ENCODE measurements around the gene NMD3. TPM values are rescaled to one million over a fixed set of nuclear protein-coding genes. Genes with fewer than 3 reads are reported as not detected.

NMD3 gene
- polyA plus RNA-seq, 1 experiment: 70.5 TPM

GRCh38 chr3:161231861-161232260 lies 10.8 kb downstream of the NMD3 start:
- ChIA-PET POLR2A (interaction anchor here (0.5 to 1.1 kb wide), 2 partner anchors 11 to 40 kb away, joined by 4 read pairs; partner anchors contain the start of gene NMD3), CTCF (interaction anchor here (0.5 to 0.8 kb wide), 2 partner anchors 39 to 56 kb away, joined by 3 read pairs; no protein-coding TSS in a partner anchor)
- DNase-seq (ENCODE audit: low read depth, low spot score): no peak
- Histone ChIP-seq H3K27me3 (ENCODE audit: control insufficient read depth, insufficient read depth, low read length) (no peaks in the 10 kb centered on the region), H3K9me3 (ENCODE audit: control insufficient read depth, insufficient read depth, low read length) (no peaks in the 10 kb centered on the region), H3K27ac (ENCODE audit: low read depth, low read length) (no peak overlapping the region), H3K4me3 (ENCODE audit: low read depth, low read length) (no peak overlapping the region)
- TF ChIP-seq CTCF (IDR thresholded peaks at IDR 0.05; ENCODE audit: low read depth, low read length): no peak

GRCh38 chr3:161233557-161233956 lies 12.4 kb downstream of the NMD3 start:
- ChIA-PET CTCF (interaction anchor here (1.4 kb wide), 1 partner anchor 42 kb away, joined by 3 read pairs; no protein-coding TSS in a partner anchor), POLR2A (no interaction called here)
- Histone ChIP-seq H3K9me3 (ENCODE audit: control insufficient read depth, insufficient read depth, low read length) (no peaks in the 10 kb centered on the region), H3K4me3 (ENCODE audit: low read depth, low read length) (no peak overlapping the region), H3K27me3 (ENCODE audit: control insufficient read depth, insufficient read depth, low read length) (no peaks in the 10 kb centered on the region), H3K27ac (ENCODE audit: low read depth, low read length) (no peak overlapping the region)
- no peak for DNase-seq (ENCODE audit: low read depth, low spot score)
- TF ChIP-seq CTCF (IDR thresholded peaks at IDR 0.05; ENCODE audit: low read depth, low read length): no peak

GRCh38 chr3:161236240-161236639 lies 15.1 kb downstream of the NMD3 start:
- Histone ChIP-seq H3K27me3 (ENCODE audit: control insufficient read depth, insufficient read depth, low read length) (no peaks in the 10 kb centered on the region), H3K9me3 (ENCODE audit: control insufficient read depth, insufficient read depth, low read length) (no peaks in the 10 kb centered on the region), H3K4me3 (ENCODE audit: low read depth, low read length) (no peak overlapping the region), H3K27ac (ENCODE audit: low read depth, low read length) (no peak overlapping the region)
- POLR2A ChIA-PET: no interaction called here
- TF ChIP-seq CTCF (IDR thresholded peaks at IDR 0.05; ENCODE audit: low read depth, low read length): no peak
- CTCF ChIA-PET: no interaction called here
- no peak for DNase-seq (ENCODE audit: low read depth, low spot score)

- CTCF ChIA-PET: interaction anchor here (0.6 to 1.5 kb wide), 3 partner anchors 9 to 32 kb away, joined by 3 read pairs; no protein-coding TSS in a partner anchor
- no peak for DNase-seq (ENCODE audit: low read depth, low spot score)
- H3K4me3 ChIP-seq (ENCODE audit: low read depth, low read length): no peak overlapping the region
- no peak for TF ChIP-seq CTCF (IDR thresholded peaks at IDR 0.05; ENCODE audit: low read depth, low read length)
- H3K27me3 ChIP-seq (ENCODE audit: control insufficient read depth, insufficient read depth, low read length): no peaks in the 10 kb centered on the region
- POLR2A ChIA-PET: no interaction called here
- no peaks in the 10 kb centered on the region for H3K9me3 ChIP-seq (ENCODE audit: control insufficient read depth, insufficient read depth, low read length)
- no peak overlapping the region for H3K27ac ChIP-seq (ENCODE audit: low read depth, low read length)
Observed at GRCh38 chr3:161239700-161240099, 18.6 kb downstream of the NMD3 start.

- CTCF ChIA-PET: no interaction called here
- H3K27ac ChIP-seq (ENCODE audit: low read depth, low read length): no peak overlapping the region
- POLR2A ChIA-PET: no interaction called here
Observed at GRCh38 chr3:161244538-161244937, 23.4 kb downstream of the NMD3 start.

More at GRCh38 chr3:161244538-161244937, 23.4 kb downstream of the NMD3 start:
- DNase-seq (ENCODE audit: low read depth, low spot score): no peak
- Histone ChIP-seq H3K4me3 (ENCODE audit: low read depth, low read length) (no peak overlapping the region), H3K27me3 (ENCODE audit: control insufficient read depth, insufficient read depth, low read length) (no peaks in the 10 kb centered on the region), H3K9me3 (ENCODE audit: control insufficient read depth, insufficient read depth, low read length) (no peaks in the 10 kb centered on the region)
- TF ChIP-seq CTCF (IDR thresholded peaks at IDR 0.05; ENCODE audit: low read depth, low read length): no peak
